ENCODE results near the gene GAREM2.

Gene GAREM2

DNA sequence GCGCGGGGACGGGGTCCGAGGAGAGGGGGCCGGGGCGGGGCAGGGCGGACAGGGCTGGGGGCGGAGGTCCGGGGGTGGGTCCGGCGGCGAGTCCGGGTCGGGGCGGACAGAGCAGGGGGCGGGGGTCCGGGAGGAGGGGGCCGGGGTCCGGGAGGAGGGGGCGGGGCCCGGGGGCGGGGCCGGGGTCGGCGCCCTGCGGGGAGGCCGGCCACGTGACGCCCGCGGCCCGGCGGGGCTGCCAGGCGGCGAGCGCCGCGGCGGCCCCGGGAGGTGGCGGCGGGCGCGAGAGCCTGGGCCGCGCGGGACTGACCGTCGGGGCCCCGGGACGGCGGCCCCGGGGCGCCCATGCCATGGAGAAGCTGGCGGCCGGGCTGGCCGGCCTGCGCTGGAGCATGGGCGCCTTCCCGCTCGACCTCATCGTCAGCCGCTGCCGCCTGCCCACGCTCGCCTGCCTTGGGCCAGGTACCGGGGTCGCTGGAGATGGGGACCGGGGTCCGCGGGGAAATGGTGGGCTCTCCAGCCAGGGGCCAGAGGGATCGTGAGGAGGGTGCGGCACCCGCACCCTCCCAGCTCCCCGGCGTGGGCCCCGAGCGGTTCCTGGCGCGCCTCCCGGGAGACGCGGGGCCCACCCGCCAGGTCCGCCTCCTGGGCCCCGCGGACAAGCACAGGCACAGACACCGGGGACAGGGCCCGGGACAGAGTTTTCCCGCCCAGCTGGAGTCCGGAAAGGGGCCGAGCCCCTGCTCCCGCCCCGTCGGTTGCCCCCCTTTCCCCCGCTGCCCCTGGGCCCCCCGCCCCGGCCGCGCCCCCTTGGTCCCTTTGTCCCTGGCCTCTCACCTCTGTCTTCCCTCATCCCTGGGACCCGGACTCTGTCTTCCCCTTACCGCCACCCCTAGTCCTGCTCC is at the start of gene GAREM2:
Gene GAREM2, plus strand, starts transcription at position 218 of the 905 bp plus-strand sequence. Its CDS starts 133 bp downstream, at position 351.
- H3K9ac ChIP-seq (ENCODE audit: low read length), result no peak within 1 kb of the TSS
- no peak within 1 kb of the TSS for H3K27ac ChIP-seq (ENCODE audit: low read depth, low read length)
- no peaks in the 10 kb centered on the region for H3K4me1 ChIP-seq (ENCODE audit: insufficient read depth, low read length)
- peaks cover 14 to 44% of the 10 kb centered on the region in 2 donors for H3K27me3 ChIP-seq (ENCODE audit: control insufficient read depth in 1 of 2, insufficient read depth in 2 of 2, low read length in 2 of 2)
- H3K9me3 ChIP-seq (ENCODE audit: low read length), result no peaks in the 10 kb centered on the region
- peak within 1 kb of the TSS in 1 of 2 donors; percentile 20 for H3K4me3 ChIP-seq (ENCODE audit: low read depth in 1 of 2, low read length in 2 of 2)
- no peaks in the 10 kb centered on the region for H3K36me3 ChIP-seq (ENCODE audit: insufficient read depth, low read length)

DNA sequence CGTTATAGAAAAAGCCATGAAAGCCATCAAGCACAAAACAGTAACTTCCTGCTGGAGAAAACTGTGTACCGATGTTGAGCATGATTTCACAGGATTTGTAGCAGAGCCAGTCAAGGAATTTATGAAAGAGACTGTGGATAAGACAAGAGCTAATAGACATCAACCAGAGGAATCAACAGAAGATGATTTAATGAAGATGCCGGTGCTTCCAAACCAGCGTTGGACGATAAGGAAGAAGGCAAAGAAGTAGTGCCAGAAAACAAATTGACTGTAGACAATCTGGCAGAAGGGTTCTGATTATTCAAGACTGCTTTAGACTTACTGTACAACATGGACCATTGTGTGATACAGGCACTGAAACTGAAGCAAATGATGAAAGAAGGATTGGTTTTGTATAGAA is 49.5 kb upstream of the GAREM2 start:
- Histone ChIP-seq H3K4me3 (ENCODE audit: low read depth in 1 of 2, low read length in 2 of 2) (no peak overlapping the region), H3K9ac (ENCODE audit: low read length) (no peak overlapping the region), H3K9me3 (ENCODE audit: low read length) (no peaks in the 10 kb centered on the region), H3K27me3 (ENCODE audit: control insufficient read depth in 1 of 2, insufficient read depth in 2 of 2, low read length in 2 of 2) (no peaks in the 10 kb centered on the region), H3K36me3 (ENCODE audit: insufficient read depth, low read length) (peaks cover 9% of the 10 kb centered on the region), H3K27ac (ENCODE audit: low read depth, low read length) (no peak overlapping the region), H3K4me1 (ENCODE audit: insufficient read depth, low read length) (peaks cover 11% of the 10 kb centered on the region)

DNA sequence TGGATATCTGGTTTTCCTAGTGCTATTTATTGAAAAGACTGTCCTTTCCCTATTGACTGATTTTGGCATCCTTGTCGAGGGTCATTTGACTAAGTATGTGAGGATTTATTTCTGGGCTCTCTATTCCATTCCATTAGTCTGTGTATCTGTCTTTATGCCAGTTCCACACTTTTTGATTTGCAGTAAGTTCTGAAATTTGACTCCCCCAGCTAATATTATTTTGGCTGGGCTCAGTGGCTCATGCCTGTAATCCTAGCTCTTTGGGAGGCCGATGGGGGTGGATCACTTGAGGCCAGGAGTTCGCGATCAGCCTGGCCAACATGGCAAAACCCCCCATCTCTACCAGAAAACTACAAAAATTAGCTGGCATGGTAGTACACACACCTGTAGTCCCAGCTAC is 46.8 kb upstream of the GAREM2 start:
- Histone ChIP-seq H3K27me3 (ENCODE audit: control insufficient read depth in 1 of 2, insufficient read depth in 2 of 2, low read length in 2 of 2) (no peaks in the 10 kb centered on the region), H3K4me1 (ENCODE audit: insufficient read depth, low read length) (peaks cover 5% of the 10 kb centered on the region), H3K4me3 (ENCODE audit: low read depth in 1 of 2, low read length in 2 of 2) (no peak overlapping the region), H3K9ac (ENCODE audit: low read length) (no peak overlapping the region), H3K27ac (ENCODE audit: low read depth, low read length) (no peak overlapping the region), H3K9me3 (ENCODE audit: low read length) (no peaks in the 10 kb centered on the region), H3K36me3 (ENCODE audit: insufficient read depth, low read length) (peaks cover 16% of the 10 kb centered on the region)

DNA sequence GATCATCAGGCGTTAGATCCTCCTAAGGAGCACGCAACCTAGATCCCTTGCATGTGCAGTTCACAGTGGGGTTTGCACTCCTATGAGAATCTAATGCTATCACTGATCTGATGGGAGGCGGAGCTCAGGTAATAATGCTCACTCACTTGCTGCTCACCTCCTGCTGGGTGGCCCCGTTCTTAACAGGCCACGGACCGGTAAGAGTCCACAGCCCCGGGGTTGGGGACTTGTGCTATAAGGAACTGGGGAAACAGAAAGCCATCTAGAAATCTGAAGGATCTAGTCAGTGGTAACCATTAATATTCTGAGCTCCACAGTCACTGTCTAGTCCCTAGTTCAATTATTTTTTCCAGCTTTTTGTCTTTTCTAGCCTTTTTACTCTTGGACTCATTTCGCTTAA is 44.7 kb upstream of the GAREM2 start:
- no peaks in the 10 kb centered on the region for H3K4me1 ChIP-seq (ENCODE audit: insufficient read depth, low read length)
- peaks cover 16% of the 10 kb centered on the region for H3K36me3 ChIP-seq (ENCODE audit: insufficient read depth, low read length)
- H3K27me3 ChIP-seq (ENCODE audit: control insufficient read depth in 1 of 2, insufficient read depth in 2 of 2, low read length in 2 of 2), result no peaks in the 10 kb centered on the region
- no peak overlapping the region for H3K4me3 ChIP-seq (ENCODE audit: low read depth in 1 of 2, low read length in 2 of 2)
- H3K27ac ChIP-seq (ENCODE audit: low read depth, low read length), result no peak overlapping the region
- H3K9me3 ChIP-seq (ENCODE audit: low read length), result no peaks in the 10 kb centered on the region
- no peak overlapping the region for H3K9ac ChIP-seq (ENCODE audit: low read length)

DNA sequence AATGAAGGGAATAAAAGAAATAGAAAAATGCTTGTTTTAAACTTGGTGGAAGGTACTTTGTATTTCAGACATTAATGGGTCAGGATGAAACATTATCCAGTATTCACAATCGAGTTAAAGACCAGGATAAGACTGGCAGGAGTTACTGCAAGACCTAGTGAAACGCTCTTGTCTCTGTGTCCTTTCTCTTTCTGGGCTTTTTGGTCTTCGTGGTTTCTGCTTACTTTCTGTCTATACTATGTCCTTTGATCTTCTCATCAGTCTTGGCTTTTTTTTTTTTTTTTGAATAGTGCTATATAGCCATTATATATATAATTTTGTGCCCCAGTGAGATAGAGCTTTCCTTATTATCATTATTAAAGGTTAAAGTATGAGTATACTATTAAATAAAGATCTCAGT is 42.1 kb upstream of the GAREM2 start:
- Histone ChIP-seq H3K9ac (ENCODE audit: low read length) (no peak overlapping the region), H3K27ac (ENCODE audit: low read depth, low read length) (no peak overlapping the region), H3K4me1 (ENCODE audit: insufficient read depth, low read length) (no peaks in the 10 kb centered on the region), H3K9me3 (ENCODE audit: low read length) (no peaks in the 10 kb centered on the region), H3K4me3 (ENCODE audit: low read depth in 1 of 2, low read length in 2 of 2) (no peak overlapping the region), H3K27me3 (ENCODE audit: control insufficient read depth in 1 of 2, insufficient read depth in 2 of 2, low read length in 2 of 2) (no peaks in the 10 kb centered on the region), H3K36me3 (ENCODE audit: insufficient read depth, low read length) (peaks cover 31% of the 10 kb centered on the region)

DNA sequence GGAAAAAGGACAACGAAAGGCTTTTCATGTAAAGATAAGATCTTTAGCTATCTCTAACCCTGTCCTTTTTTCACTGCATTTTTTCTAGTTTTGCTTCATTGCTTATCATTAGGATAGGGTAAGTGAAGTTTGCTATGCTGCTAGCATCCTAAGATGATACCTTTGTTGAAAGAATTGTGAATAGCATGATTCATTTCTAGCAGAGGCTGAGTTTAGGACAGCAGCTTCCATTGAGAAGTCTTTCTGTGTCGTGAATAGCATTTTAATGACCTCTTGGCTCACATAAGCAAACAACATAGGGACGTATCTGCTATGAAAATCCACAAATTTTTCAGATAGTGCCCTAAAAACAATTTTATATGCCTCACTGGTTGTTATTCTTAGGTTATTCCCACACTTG is 36.4 kb upstream of the GAREM2 start:
- peaks cover 18% of the 10 kb centered on the region for H3K36me3 ChIP-seq (ENCODE audit: insufficient read depth, low read length)
- H3K9ac ChIP-seq (ENCODE audit: low read length), result no peak overlapping the region
- H3K27me3 ChIP-seq (ENCODE audit: control insufficient read depth in 1 of 2, insufficient read depth in 2 of 2, low read length in 2 of 2), result no peaks in the 10 kb centered on the region
- H3K4me1 ChIP-seq (ENCODE audit: insufficient read depth, low read length), result no peaks in the 10 kb centered on the region
- H3K4me3 ChIP-seq (ENCODE audit: low read depth in 1 of 2, low read length in 2 of 2), result no peak overlapping the region
- no peaks in the 10 kb centered on the region for H3K9me3 ChIP-seq (ENCODE audit: low read length)
- no peak overlapping the region for H3K27ac ChIP-seq (ENCODE audit: low read depth, low read length)

DNA sequence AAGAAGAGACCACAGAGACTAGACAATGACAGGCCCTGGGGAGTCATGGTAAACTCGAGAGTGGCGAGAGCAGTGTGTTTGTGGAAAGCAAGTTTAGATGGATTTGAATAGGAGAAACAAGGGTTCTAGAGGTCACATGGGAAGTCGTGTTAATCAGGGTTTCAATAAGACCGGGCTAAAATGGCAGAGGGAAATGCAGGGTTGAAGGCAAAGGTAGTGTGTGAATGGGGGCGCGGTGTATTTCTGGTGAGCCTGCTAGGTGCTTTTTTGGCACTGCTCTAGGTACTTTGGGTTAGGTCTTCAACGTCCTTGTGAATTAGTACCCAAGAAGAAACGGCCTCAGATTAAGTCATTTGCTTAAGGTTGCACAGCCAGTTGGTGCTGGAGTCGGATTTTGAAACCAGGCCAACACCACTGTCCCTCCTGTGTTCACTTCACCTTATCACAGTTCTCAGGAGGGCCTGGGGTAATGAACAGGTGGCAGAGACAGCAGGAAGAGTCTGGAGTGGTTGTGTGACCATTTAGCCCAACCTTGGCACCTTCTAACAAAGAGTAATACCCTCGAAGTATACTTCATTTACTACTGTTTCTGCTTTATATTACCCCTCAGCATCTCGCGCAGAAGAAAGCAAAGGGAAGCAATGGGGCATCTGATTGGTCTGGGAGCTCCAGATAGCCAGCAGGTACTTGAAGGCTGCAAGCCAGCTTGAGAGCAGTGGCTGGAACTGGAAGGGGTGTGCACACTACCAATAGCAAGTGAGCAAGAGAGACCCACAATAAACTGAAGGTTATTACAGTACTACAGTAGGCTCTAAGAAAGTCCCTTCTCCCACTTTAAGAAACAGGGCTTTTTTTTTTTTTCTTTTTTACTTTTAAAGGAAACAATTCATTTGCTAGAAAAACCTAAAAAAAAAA is 33.4 kb upstream of the GAREM2 start:
- no peaks in the 10 kb centered on the region for H3K27me3 ChIP-seq (ENCODE audit: control insufficient read depth in 1 of 2, insufficient read depth in 2 of 2, low read length in 2 of 2)
- no peaks in the 10 kb centered on the region for H3K9me3 ChIP-seq (ENCODE audit: low read length)
- H3K36me3 ChIP-seq (ENCODE audit: insufficient read depth, low read length), result peaks cover 16% of the 10 kb centered on the region
- H3K4me1 ChIP-seq (ENCODE audit: insufficient read depth, low read length), result no peaks in the 10 kb centered on the region
- no peak overlapping the region for H3K27ac ChIP-seq (ENCODE audit: low read depth, low read length)
- H3K4me3 ChIP-seq (ENCODE audit: low read depth in 1 of 2, low read length in 2 of 2), result no peak overlapping the region
- H3K9ac ChIP-seq (ENCODE audit: low read length), result no peak overlapping the region

DNA sequence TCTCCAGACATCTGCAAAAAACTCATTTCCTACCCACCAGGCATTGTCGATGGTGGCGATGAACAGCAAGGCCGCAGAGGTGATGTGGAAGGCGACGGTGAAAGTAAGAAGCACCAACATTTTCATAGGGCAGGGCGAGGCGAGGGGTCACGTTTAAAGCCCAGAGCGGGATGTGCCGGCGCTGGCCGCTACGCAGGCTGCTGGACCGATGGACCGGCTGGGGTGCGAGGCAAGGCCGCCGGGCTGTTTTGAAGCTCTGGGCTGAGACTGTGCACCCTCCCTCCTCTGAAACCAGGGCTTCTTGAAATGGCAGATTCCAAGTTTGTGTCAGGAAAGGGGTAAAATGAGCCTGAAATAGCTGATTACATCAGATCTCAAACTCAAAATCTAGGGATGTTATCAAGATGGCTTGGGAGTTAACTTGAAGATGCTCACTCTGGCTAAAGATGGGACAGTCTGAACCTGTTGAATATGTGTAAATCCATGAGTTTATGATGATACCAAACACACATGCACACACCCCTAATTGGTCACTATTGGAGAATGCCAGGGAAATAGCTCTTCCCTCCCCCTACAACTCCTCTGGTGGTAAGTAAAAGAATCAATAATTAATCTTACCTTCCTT is 31.6 kb upstream of the GAREM2 start:
- no peaks in the 10 kb centered on the region for H3K4me1 ChIP-seq (ENCODE audit: insufficient read depth, low read length)
- H3K36me3 ChIP-seq (ENCODE audit: insufficient read depth, low read length), result no peaks in the 10 kb centered on the region
- H3K27me3 ChIP-seq (ENCODE audit: control insufficient read depth in 1 of 2, insufficient read depth in 2 of 2, low read length in 2 of 2), result no peaks in the 10 kb centered on the region
- no peak overlapping the region for H3K27ac ChIP-seq (ENCODE audit: low read depth, low read length)
- H3K4me3 ChIP-seq (ENCODE audit: low read depth in 1 of 2, low read length in 2 of 2), result no peak overlapping the region
- H3K9ac ChIP-seq (ENCODE audit: low read length), result no peak overlapping the region
- H3K9me3 ChIP-seq (ENCODE audit: low read length), result no peaks in the 10 kb centered on the region

DNA sequence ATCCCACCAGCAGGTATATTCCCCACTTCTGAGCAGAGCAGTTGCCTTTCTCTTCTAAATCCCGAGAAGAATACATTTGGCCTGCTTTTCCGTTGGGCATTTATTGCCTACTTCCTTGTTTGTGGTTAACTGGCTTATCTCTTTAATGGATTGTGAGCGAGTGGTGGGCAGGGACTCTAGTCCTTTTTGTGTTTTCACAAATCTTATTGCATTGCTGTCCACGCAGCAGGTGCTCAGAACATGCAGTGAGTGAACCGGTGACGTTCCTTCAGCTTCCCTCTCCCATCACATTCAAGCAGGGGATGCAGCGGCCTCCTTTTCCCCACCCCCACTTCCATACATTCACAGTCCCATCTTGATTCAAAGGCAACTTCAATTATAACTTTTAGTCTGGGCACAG is 28.9 kb upstream of the GAREM2 start:
- H3K36me3 ChIP-seq (ENCODE audit: insufficient read depth, low read length), result no peaks in the 10 kb centered on the region

DNA sequence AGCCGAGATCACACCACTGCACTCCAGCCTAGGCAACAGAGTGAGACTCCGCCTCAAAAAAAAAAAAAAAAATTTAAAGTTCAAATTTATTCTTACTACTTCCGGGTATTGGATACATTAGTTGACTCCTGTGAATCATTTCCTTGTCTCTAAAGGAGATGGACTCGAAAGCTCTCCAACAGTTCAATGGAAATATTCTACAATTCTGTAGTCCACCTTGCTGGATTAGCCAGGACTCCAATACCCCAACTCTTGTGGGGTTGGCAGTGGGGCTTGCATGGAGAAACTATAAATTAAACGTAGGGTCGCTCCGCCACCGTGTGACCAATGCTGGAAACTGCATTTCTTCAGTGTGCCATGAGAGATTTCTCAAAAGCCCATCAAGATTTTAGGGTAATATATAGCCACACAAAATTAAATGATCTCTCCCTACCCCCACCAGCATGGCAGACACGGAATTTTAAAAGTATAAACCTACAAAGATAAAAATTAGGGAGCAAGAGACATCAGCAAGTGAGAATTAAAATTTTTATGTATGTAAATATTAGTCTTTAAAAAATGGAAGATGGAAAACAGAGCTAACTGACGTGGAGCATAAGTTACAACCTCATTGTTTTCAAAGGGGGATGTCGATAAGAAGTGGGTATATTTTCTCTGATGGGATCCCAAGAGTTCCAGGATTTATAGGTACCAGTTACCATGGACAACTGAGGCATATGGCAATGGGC is 27.8 kb upstream of the GAREM2 start:
- Histone ChIP-seq H3K4me3 (ENCODE audit: low read depth in 1 of 2, low read length in 2 of 2) (no peak overlapping the region), H3K27ac (ENCODE audit: low read depth, low read length) (no peak overlapping the region)

More for the DNA sequence above, 28.9 kb upstream of the GAREM2 start:
- Histone ChIP-seq H3K4me3 (ENCODE audit: low read depth in 1 of 2, low read length in 2 of 2) (no peak overlapping the region), H3K27me3 (ENCODE audit: control insufficient read depth in 1 of 2, insufficient read depth in 2 of 2, low read length in 2 of 2) (peaks cover 0 to 4% of the 10 kb centered on the region in 2 donors), H3K9ac (ENCODE audit: low read length) (no peak overlapping the region), H3K9me3 (ENCODE audit: low read length) (no peaks in the 10 kb centered on the region), H3K27ac (ENCODE audit: low read depth, low read length) (no peak overlapping the region), H3K4me1 (ENCODE audit: insufficient read depth, low read length) (no peaks in the 10 kb centered on the region)

More for the DNA sequence above, 27.8 kb upstream of the GAREM2 start:
- H3K27me3 ChIP-seq (ENCODE audit: control insufficient read depth in 1 of 2, insufficient read depth in 2 of 2, low read length in 2 of 2), result peaks cover 0 to 4% of the 10 kb centered on the region in 2 donors
- no peaks in the 10 kb centered on the region for H3K9me3 ChIP-seq (ENCODE audit: low read length)
- no peak overlapping the region for H3K9ac ChIP-seq (ENCODE audit: low read length)
- H3K4me1 ChIP-seq (ENCODE audit: insufficient read depth, low read length), result no peaks in the 10 kb centered on the region
- no peaks in the 10 kb centered on the region for H3K36me3 ChIP-seq (ENCODE audit: insufficient read depth, low read length)
